T-helper 17 cell (primary cell): Measurements from ENCODE around the gene DNAH2. TPM values are rescaled to one million over a fixed set of nuclear protein-coding genes. Genes with fewer than 3 reads are reported as not detected.

Source experiments
- ATAC-seq: fragments of 150-1000 bp; cut with Tn5 transposase; 2 replicates; pipeline ENCODE4 v1.10.0; 2021; ENCODE audit warnings: mild to moderate bottlenecking, moderate library complexity
- DNase-seq, 3 donors: peaks; one replicate each; pipeline versions ENCODE4 v3.0.0 to v3.0.0-alpha.2; 2020 to 2021
- H3K9me3 ChIP-seq: one replicate; pipeline ENCODE4 v1.7.0; 2013; ENCODE audit warnings: low read length, mild to moderate bottlenecking; ENCODE audit not compliant: control insufficient read depth, poor library complexity, severe bottlenecking
- H3K27ac Mint-ChIP-seq: one replicate; pipeline ENCODE4 v1.8.0; 2022; ENCODE audit warnings: mild to moderate bottlenecking, moderate library complexity, mixed read lengths
- H3K27me3 Mint-ChIP-seq: one replicate; pipeline ENCODE4 v1.8.0; 2022; ENCODE audit warnings: mixed read lengths
- H3K36me3 Mint-ChIP-seq: one replicate; pipeline ENCODE4 v1.8.0; 2022; ENCODE audit warnings: low read depth, mixed read lengths
- H3K4me1 Mint-ChIP-seq: one replicate; pipeline ENCODE4 v1.8.0; 2022; ENCODE audit warnings: mild to moderate bottlenecking, mixed read lengths
- H3K4me3 Mint-ChIP-seq: one replicate; pipeline ENCODE4 v1.8.0; 2022; ENCODE audit warnings: mild to moderate bottlenecking, moderate library complexity, mixed read lengths
- total RNA-seq, 4 donors: library from RNA in 2 of 4; stranded (reverse) in 2 of 4; gene quantifications; one replicate each; pipeline ENCODE4 v1.2.3 and lab custom pipeline; 2022 to 2026

Gene DNAH2
- total RNA-seq, 2 donors from 2014 or later: 0.31 TPM; not detected in 1

GRCh38 chr17:7811251-7811650 lies 93.7 kb downstream of the DNAH2 start:
- ATAC-seq: no peak
- Mint-ChIP-seq H3K27me3 (peaks cover 25% of the 10 kb centered on the region), H3K36me3 (peaks cover 2% of the 10 kb centered on the region), H3K27ac (no peak overlapping the region), H3K4me3 (no peak overlapping the region), H3K4me1 (peaks cover 2% of the 10 kb centered on the region)
- H3K9me3 ChIP-seq: no peaks in the 10 kb centered on the region
- DNase-seq: no peak

- no peak for DNase-seq
- Mint-ChIP-seq H3K27me3 (no peaks in the 10 kb centered on the region), H3K4me1 (no peaks in the 10 kb centered on the region), H3K36me3 (no peaks in the 10 kb centered on the region), H3K27ac (no peak overlapping the region), H3K4me3 (no peak overlapping the region)
- ATAC-seq: no peak
- H3K9me3 ChIP-seq: no peaks in the 10 kb centered on the region
Observed at GRCh38 chr17:7814969-7815368, 97.4 kb downstream of the DNAH2 start.

- DNase-seq (no peak), ATAC-seq (no peak)
- Mint-ChIP-seq H3K4me1 (no peaks in the 10 kb centered on the region), H3K36me3 (no peaks in the 10 kb centered on the region), H3K4me3 (no peak overlapping the region), H3K27ac (peak overlapping the region; percentile 9), H3K27me3 (no peaks in the 10 kb centered on the region)
- no peaks in the 10 kb centered on the region for H3K9me3 ChIP-seq
Observed at GRCh38 chr17:7816926-7817642, 99.5 kb downstream of the DNAH2 start.

GRCh38 chr17:7817643-7817964 lies 100.1 kb downstream of the DNAH2 start:
- no peak for ATAC-seq
- no peaks in the 10 kb centered on the region for H3K36me3 Mint-ChIP-seq
- no peaks in the 10 kb centered on the region for H3K27me3 Mint-ChIP-seq
- no peaks in the 10 kb centered on the region for H3K9me3 ChIP-seq
- DNase-seq: no peak
- no peak overlapping the region for H3K27ac Mint-ChIP-seq
- H3K4me3 Mint-ChIP-seq: no peak overlapping the region
- peaks cover 2% of the 10 kb centered on the region for H3K4me1 Mint-ChIP-seq

- Mint-ChIP-seq H3K4me3 (no peak overlapping the region), H3K27ac (no peak overlapping the region), H3K4me1 (peaks cover 2% of the 10 kb centered on the region), H3K36me3 (no peaks in the 10 kb centered on the region), H3K27me3 (no peaks in the 10 kb centered on the region)
- DNase-seq: no peak
- no peak for ATAC-seq
- no peaks in the 10 kb centered on the region for H3K9me3 ChIP-seq
Observed at GRCh38 chr17:7818026-7818425, 100.5 kb downstream of the DNAH2 start.

GRCh38 chr17:7818746-7819645 lies 101.5 kb downstream of the DNAH2 start:
- Mint-ChIP-seq H3K4me3 (no peak overlapping the region), H3K27me3 (no peaks in the 10 kb centered on the region), H3K4me1 (peaks cover 2% of the 10 kb centered on the region), H3K36me3 (no peaks in the 10 kb centered on the region), H3K27ac (no peak overlapping the region)
- H3K9me3 ChIP-seq: no peaks in the 10 kb centered on the region
- DNase-seq (no peak), ATAC-seq (no peak)

- peaks cover 8% of the 10 kb centered on the region for H3K4me1 Mint-ChIP-seq
- DNase-seq (no peak), ATAC-seq (no peak)
- no peak overlapping the region for H3K27ac Mint-ChIP-seq
- H3K36me3 Mint-ChIP-seq: no peaks in the 10 kb centered on the region
- H3K9me3 ChIP-seq: no peaks in the 10 kb centered on the region
- no peak overlapping the region for H3K4me3 Mint-ChIP-seq
- H3K27me3 Mint-ChIP-seq: peaks cover 7% of the 10 kb centered on the region
Observed at GRCh38 chr17:7820231-7820630, 102.7 kb downstream of the DNAH2 start.

GRCh38 chr17:7822126-7822525 lies 104.6 kb downstream of the DNAH2 start:
- Mint-ChIP-seq H3K36me3 (no peaks in the 10 kb centered on the region), H3K27ac (peak overlapping the region; percentile 79), H3K4me1 (peaks cover 11% of the 10 kb centered on the region), H3K27me3 (peaks cover 16% of the 10 kb centered on the region), H3K4me3 (no peak overlapping the region)
- H3K9me3 ChIP-seq: no peaks in the 10 kb centered on the region
- ATAC-seq (no peak), DNase-seq (no peak)

- no peak overlapping the region for H3K27ac Mint-ChIP-seq
Observed at GRCh38 chr17:7823581-7824001, 106.0 kb downstream of the DNAH2 start.

GRCh38 chr17:7824021-7824924 lies 106.7 kb downstream of the DNAH2 start:
- DNase-seq (no peak), ATAC-seq (no peak)
- peaks cover 11% of the 10 kb centered on the region for H3K4me1 Mint-ChIP-seq
- H3K36me3 Mint-ChIP-seq: no peaks in the 10 kb centered on the region
- H3K9me3 ChIP-seq: no peaks in the 10 kb centered on the region
- peak overlapping the region; percentile 27 for H3K27ac Mint-ChIP-seq
- H3K4me3 Mint-ChIP-seq: no peak overlapping the region
- peaks cover 17% of the 10 kb centered on the region for H3K27me3 Mint-ChIP-seq

More at GRCh38 chr17:7823581-7824001, 106.0 kb downstream of the DNAH2 start:
- Mint-ChIP-seq H3K36me3 (no peaks in the 10 kb centered on the region), H3K27me3 (peaks cover 17% of the 10 kb centered on the region), H3K4me3 (no peak overlapping the region), H3K4me1 (peaks cover 11% of the 10 kb centered on the region)
- DNase-seq (no peak), ATAC-seq (no peak)
- no peaks in the 10 kb centered on the region for H3K9me3 ChIP-seq

GRCh38 chr17:7825206-7825990 lies 107.9 kb downstream of the DNAH2 start:
- Mint-ChIP-seq H3K4me1 (peaks cover 11% of the 10 kb centered on the region), H3K36me3 (no peaks in the 10 kb centered on the region), H3K27me3 (peaks cover 17% of the 10 kb centered on the region), H3K27ac (no peak overlapping the region), H3K4me3 (peak overlapping the region; percentile 21)
- ATAC-seq (no peak), DNase-seq (no peak)
- H3K9me3 ChIP-seq: no peaks in the 10 kb centered on the region

- H3K27ac Mint-ChIP-seq: no peak overlapping the region
- no peak overlapping the region for H3K4me3 Mint-ChIP-seq
Observed at GRCh38 chr17:7830616-7831015, 113.1 kb downstream of the DNAH2 start.

More at GRCh38 chr17:7830616-7831015, 113.1 kb downstream of the DNAH2 start:
- Mint-ChIP-seq H3K4me1 (peaks cover 16% of the 10 kb centered on the region), H3K36me3 (peaks cover 2% of the 10 kb centered on the region), H3K27me3 (peaks cover 11% of the 10 kb centered on the region)
- DNase-seq: no peak
- no peak for ATAC-seq
- H3K9me3 ChIP-seq: no peaks in the 10 kb centered on the region
